ENCODE data around the gene FAM193A.
A peak's percentile ranks its signal among the peaks of the same experiment; 100 is the strongest.
"Not testable (repeated sequence)": the region's sequence is repeated elsewhere in the genome, so short reads cannot be mapped to it uniquely, and the experiment has no call there.

Gene FAM193A

GRCh38 chr4:2515830-2516550 lies 20.5 kb upstream of the FAM193A start:
- H3K4me3 ChIP-seq (replicated peaks; ENCODE audit: low read depth, low read length): no peak overlapping the region
- no peak for TF ChIP-seq CTCF (IDR thresholded peaks at IDR 0.05; ENCODE audit: low read depth, low read length, missing control alignments)
- no peak for DNase-seq (ENCODE audit: extremely low read depth, low read depth)

GRCh38 chr4:2516635-2517034 lies 19.8 kb upstream of the FAM193A start:
- DNase-seq (ENCODE audit: extremely low read depth, low read depth): no peak
- TF ChIP-seq CTCF (IDR thresholded peaks at IDR 0.05; ENCODE audit: low read depth, low read length, missing control alignments): no peak
- H3K4me3 ChIP-seq (replicated peaks; ENCODE audit: low read depth, low read length): no peak overlapping the region

GRCh38 chr4:2526559-2526958 lies 9.9 kb upstream of the FAM193A start:
- no peak overlapping the region for H3K4me3 ChIP-seq (replicated peaks; ENCODE audit: low read depth, low read length)
- TF ChIP-seq CTCF (IDR thresholded peaks at IDR 0.05; ENCODE audit: low read depth, low read length, missing control alignments): no peak
- DNase-seq (ENCODE audit: extremely low read depth, low read depth): no peak

GRCh38 chr4:2534904-2535375 lies 1.5 kb upstream of the FAM193A start:
- no peak for DNase-seq (ENCODE audit: extremely low read depth, low read depth)
- H3K4me3 ChIP-seq (replicated peaks; ENCODE audit: low read depth, low read length): peak overlapping the region; percentile 58
- TF ChIP-seq CTCF (IDR thresholded peaks at IDR 0.05; ENCODE audit: low read depth, low read length, missing control alignments): no peak

- peak overlapping the region; percentile 58 for H3K4me3 ChIP-seq (replicated peaks; ENCODE audit: low read depth, low read length)
- TF ChIP-seq CTCF (IDR thresholded peaks at IDR 0.05; ENCODE audit: low read depth, low read length, missing control alignments): peak; percentile 14
- no peak for DNase-seq (ENCODE audit: extremely low read depth, low read depth)
Observed at GRCh38 chr4:2535376-2536192, 863 bp upstream of the FAM193A start.

GRCh38 chr4:2537011-2537830 lies 774 bp downstream of the FAM193A start:
- no peak for DNase-seq (ENCODE audit: extremely low read depth, low read depth)
- no peak for TF ChIP-seq CTCF (IDR thresholded peaks at IDR 0.05; ENCODE audit: low read depth, low read length, missing control alignments)

GRCh38 chr4:2543580-2544191 lies 7.2 kb downstream of the FAM193A start:
- H3K4me3 ChIP-seq (replicated peaks; ENCODE audit: low read depth, low read length); DNase-seq (ENCODE audit: extremely low read depth, low read depth): not testable (repeated sequence)

More at GRCh38 chr4:2537011-2537830, 774 bp downstream of the FAM193A start:
- H3K4me3 ChIP-seq (replicated peaks; ENCODE audit: low read depth, low read length): peak overlapping the region; percentile 83

All from HFF-Myc (cell line).